Activated CD4-positive, alpha-beta T cell treated with anti-CD3 and anti-CD28 coated beads, Interleukin-2, amount 50 U/mL, for 4 hours (primary cell): ENCODE measurements around the gene DDA1.
"Not testable (repeated sequence)": the region's sequence is repeated elsewhere in the genome, so short reads cannot be mapped to it uniquely, and the experiment has no call there.

Source experiments
- DNase-seq, 2 experiments: peaks; one replicate each; pipeline ENCODE4 v3.0.0-alpha.2; 2020

The DDA1 gene

GRCh38 chr19:17309198-17309964 lies at the start of gene DDA1:
TSS of gene DDA1 (plus strand) at chr19:17309563. CDS start at chr19:17309655, 92 bp downstream.
- DNase-seq, result peak; percentile 99

- DNase-seq, result no peak
Measured at GRCh38 chr19:17259934-17260333, 49.4 kb upstream of the DDA1 start.

GRCh38 chr19:17260842-17261325 lies 48.5 kb upstream of the DDA1 start:
- DNase-seq, result peak; percentile 88

DNA sequence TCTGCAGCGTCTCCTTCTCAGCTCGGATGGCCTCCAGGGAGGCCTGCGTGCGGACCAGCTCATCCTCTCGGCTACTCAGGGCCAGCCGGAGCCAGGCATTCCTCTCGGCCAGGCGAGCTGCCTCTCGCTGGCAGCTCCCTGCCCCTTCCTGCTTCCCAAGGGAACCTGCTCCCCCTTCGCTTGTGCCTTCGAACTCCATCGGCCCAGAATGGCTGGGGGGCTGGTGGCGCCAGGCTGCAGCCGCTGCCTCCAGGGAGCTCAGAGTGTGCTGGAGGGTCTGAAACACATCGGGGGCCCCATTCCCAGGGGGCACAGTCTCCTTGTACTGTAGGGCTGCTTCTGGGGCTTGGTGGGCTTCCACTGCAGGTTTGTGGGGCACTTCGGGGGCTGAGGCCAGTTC lies 46.8 kb upstream of the DDA1 start:
- DNase-seq, result no peak

DNA sequence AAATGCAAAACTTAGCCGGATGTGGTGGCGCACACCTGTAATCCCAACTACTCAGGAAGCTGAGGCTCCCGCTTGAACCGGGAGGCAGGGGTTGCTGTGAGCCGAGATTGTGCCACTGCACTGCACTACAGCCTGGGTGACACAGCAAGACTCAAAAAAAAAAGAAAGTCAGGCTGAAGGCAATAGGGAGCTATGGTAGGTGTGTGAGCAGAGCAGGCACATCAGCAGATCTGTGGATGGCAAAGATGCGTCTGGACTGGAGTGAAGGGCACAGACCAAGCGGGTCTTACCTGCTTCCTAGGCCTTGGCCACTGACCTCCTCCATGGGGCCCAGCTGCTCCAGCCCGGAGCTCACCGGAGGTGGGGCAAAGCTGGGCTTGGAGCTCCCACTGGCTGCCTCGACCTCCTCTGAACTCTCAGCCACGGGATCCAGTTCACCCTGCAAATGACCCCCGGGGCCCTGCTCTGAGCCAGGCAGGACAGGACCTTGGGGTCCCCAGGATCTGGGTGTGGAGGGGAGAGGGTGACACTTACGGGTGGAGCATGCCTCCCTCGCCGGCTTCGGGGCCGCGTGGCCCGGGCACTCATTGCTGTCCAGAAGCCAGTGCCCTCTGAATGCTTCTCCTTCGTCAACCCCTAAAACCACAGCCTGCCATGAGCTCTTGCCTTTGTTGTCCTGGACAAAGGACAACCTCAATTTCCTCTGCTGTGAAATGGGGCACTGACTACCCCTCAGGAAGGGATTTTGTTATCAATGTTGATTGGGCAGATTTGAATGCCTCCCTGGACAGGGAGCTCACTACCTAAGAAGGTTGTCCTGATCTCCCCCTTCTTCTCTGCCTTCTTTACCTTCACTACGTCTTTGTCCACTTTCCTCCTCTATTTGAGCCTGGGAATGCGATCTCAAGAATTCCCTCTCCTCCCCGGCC lies 45.4 kb upstream of the DDA1 start:
- DNase-seq, result no peak

- DNase-seq, result no peak
Measured at GRCh38 chr19:17264641-17264979, 44.8 kb upstream of the DDA1 start, which contains the start of gene USHBP1. TSS of gene USHBP1 (minus strand) at chr19:17264745. CDS start at chr19:17264299, 446 bp downstream.

- no peak for DNase-seq
Measured at GRCh38 chr19:17266026-17266425, 43.3 kb upstream of the DDA1 start.

GRCh38 chr19:17266589-17266974 lies 42.8 kb upstream of the DDA1 start:
- no peak for DNase-seq

DNA sequence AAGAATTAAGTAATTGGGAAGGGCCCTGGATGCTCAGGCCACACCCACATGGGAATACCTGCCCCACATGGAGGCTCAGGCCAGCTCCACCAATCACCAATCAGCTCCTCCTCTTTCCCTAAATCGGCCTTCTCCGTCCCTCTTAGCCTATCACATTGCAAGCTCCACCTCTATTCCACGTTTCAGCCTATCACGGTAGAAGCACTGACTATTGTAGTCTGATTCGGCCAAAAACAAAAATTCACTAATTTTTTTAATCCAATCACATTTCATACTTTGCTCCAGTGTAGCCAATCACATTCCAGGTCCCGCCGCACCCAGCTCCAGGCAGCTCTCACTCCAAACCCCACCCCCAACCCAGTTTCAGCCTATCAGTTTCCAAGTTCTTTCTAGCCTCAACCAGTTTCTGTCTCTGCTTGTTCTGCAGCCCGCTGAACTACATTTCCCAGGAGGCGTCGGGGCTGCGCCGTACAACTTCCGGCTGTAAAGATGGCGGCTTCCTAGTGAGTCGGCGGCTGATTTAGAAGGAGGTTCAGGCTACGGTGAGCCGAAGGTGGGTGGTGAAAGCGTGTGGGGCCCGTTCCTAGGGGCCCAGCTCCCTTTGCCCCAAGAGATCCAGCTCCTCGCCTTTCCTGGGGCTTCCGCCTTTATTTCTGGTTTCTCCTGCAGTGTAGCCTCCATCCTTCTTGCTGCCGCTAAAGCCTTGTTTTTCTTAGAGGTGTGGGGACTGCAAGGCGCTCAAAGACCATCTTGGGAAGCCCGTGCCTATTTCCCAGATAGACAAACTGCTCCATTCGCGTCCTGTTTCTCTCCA lies 42.2 kb upstream of the DDA1 start, which contains the start of gene BABAM1:
Gene BABAM1, plus strand, starts transcription at position 469 of the 814 bp plus-strand sequence. CDS start 1,364 bp downstream, outside the sequence.
- DNase-seq, result peak; percentile 92 to 94

- DNase-seq, result no peak
Measured at GRCh38 chr19:17268754-17269153, 40.6 kb upstream of the DDA1 start.

DNA sequence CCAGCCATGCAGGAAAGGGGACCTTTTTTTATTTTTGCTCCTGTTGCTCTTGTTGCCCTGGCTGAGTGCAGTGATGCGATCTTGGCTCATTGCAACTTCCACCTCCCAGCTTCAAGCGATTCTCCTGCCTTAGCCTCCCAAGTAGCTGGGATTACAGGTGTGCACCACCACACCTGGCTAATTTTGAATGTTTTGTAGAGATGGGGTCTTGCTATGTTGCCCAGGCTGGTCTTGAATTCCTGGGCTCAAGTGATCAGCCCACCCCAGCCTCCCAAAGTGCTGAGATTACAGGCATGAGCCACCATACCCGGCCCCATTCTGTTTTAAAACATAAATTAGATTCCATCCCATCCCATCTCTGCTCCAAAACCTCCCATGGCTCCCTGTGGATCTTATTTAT lies 34.5 kb upstream of the DDA1 start:
- not testable (repeated sequence) for DNase-seq

DNA sequence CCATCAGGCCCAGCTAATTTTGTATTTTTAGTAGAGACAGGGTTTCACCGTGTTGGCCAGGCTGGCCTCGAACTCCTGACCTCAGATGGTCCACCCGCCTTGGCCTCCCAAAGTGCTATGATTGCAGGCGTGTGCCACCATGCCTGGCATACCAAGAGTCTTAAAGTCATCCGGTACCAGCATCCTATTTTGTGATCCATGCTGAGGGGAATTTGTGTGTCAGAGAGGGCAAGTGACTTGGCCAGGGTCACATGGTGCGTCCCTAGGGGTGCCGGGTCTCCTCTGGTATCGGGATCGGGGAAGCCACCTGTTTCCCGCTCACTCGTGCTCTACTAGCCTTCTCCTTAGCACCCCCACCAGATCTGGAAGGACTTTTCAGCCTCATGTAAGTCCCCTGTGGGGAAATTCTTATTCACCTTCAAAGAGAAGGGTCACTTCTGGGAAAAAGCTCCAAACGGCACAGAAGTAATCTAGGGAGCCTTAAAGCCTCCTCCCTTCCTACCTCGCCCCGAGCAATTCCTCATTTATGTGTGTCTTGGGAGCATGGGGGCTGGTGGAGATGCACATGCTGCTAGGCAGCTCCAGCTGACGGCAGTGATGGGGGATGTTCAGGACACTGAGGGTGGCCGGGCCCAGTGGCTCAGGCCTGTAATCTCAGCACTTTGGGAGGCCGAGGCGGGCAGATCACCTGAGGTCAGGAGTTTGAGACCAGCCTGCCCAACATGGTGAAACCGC lies 33.8 kb upstream of the DDA1 start:
- no peak for DNase-seq

GRCh38 chr19:17279436-17279835 lies 29.9 kb upstream of the DDA1 start:
- DNase-seq, result no peak

DNA sequence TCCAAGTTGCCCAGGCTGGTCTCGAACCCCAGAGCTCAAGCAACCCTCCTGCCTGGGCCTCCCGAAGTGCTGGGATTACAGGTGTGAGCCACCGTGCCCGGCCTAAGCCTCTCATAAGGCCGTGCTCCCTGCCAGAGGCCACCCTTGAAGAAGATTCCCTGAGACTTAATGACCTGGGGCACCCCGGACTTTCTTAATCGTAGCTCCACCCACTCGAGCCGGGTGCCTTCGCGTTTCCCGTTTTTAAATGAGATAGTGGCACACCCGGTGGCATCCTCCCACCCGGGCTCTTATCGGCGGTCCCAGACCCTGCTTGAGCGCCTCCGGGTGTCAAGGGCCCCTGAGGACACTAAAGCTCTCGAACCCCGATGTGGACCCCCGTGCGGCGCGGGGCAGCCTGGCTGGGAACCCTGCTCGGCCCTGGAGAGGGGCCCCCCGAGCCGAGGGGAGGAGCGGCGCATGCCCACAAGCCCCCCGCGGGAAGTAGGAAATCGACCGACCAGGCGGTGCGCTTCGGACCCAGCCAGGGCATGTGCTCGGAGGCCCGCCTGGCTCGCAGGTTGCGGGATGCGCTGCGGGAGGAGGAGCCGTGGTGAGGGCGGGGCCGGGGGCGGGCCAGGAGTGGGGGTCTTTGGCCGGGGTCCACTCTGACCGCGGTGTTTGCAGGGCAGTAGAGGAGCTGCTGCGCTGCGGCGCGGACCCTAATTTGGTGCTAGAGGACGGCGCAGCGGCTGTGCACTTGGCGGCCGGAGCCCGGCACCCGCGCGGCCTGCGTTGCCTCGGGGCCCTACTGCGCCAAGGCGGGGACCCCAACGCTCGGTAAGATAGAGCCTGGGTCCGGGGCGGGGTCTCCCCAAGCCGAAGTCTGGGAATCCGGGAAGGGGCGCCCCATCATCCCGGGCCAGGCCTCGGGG lies 27.7 kb upstream of the DDA1 start, which contains the start of gene ANKLE1:
Gene ANKLE1, plus strand, starts transcription at position 511 of the 914 bp plus-strand sequence. Its CDS starts 20 bp downstream, at position 531.
- peak in 1 of 2 experiments; percentile 26 for DNase-seq

- DNase-seq, result peak; percentile 71 to 72
Measured at GRCh38 chr19:17282488-17283125, 26.8 kb upstream of the DDA1 start.

DNA sequence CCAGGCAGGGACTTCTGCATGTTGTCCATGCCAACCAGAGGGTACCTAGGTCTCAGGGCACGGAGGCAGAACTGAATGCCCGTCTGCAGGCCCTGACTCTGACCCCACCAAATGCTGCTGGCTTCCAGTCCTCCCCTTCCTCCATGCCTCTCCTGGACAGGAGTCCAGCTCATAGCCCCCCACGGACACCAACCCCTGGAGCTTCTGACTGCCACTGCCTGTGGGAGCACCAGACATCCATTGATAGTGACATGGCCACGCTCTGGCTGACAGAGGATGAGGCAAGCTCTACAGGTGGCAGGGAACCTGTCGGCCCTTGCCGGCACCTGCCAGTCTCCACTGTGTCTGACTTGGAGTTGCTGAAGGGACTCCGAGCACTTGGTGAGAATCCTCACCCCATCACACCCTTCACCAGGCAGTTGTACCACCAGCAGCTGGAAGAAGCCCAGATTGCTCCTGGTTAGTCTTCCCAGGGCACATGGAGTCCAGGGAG lies 25.8 kb upstream of the DDA1 start:
- no peak for DNase-seq

- DNase-seq, result no peak
Measured at GRCh38 chr19:17285415-17286135, 23.8 kb upstream of the DDA1 start.

DNA sequence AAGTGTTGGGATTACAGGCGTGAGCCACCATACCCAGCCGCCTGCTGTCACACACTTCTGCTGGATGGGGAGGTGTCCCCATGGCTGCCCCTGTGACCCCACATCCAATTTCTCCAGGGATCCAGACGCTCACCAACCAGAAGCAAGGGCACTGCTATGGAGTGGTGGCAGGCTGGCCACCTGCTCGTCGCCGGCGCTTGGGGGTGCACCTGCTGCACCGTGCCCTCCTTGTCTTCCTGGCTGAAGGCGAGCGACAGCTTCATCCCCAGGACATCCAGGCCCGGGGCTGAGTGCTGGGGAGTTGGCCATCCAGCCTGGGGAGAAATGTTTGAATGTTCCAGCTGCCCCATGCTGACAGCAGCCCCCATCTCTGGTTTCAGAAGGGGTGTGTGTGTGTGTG lies 23.1 kb upstream of the DDA1 start:
- no peak for DNase-seq

- DNase-seq, result no peak
Measured at GRCh38 chr19:17286752-17287151, 22.6 kb upstream of the DDA1 start.
